GM21515 (cell line): ENCODE data around the gene TNFAIP2.

ENCODE experiments used
- ATAC-seq: cut with Tn5 transposase; IDR thresholded peaks from one replicate; pipeline ENCODE4 v1.9.1; 2021; ENCODE audit not compliant: unreplicated experiment

The TNFAIP2 gene

DNA sequence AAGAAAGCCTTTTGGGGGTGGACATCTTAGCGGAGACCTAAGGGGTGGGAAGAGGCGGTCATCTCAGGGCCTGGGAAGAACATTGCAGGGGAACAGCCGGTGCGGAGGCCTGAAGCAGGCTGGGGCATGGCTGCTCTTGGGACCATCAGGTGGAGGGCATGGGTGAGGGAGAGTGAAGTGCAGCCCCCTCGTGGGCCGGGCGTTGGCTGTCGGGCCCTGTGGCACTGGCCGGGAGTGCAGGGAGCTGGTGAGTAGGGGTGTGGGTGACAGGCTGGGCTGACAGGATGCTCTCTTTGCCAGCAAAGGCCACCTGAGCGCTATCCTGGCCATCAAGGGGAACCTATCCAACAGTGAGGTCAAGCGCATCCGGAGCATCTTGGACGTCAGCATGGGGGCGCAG is 11.7 kb downstream of the TNFAIP2 start:
- no peak for ATAC-seq

DNA sequence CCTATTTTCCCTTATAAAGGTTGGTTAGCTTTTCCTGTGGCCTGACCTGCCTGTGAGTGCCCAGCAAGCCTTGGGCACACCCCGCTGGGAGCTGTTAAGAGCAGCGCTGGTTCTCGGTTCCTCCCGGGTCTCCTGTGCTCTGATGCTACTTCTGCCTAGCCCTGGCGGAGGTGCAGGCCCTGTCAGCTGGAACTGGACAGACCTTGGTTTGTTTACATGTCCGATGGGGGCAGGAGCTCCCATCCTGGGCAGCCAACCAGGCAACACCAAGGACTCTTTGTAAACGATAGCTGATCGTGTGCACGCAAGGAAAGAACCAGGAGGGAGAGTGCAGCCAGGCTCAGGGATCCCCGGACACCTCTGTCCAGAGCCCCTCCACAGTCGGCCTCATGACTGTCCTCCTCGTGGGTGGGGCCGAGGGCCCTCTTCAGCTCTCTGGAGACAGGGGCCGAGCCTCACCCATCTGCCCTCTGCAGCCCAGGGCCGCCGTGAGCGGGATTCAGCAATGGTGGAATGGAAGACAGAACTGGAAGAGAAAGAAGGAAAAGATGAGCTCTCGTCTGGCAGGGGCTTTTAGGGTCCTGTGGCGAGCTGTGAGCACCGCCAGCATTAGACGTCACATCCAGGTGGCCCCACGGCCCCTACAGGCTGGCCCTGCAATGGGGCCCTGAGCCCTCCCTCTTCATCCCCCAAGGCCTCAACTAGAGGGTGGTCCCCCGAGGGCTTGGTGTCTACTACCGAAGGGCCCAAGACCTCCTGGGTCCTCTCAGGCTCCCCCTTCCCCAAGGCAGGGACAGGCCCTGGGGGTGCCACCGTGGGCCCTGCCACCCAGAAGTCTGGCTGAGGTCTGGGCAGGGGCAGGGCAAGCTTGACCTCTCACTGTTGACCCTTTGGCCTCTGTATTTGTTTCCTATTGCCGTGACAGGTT is 12.3 kb downstream of the TNFAIP2 start:
- ATAC-seq: no peak

DNA sequence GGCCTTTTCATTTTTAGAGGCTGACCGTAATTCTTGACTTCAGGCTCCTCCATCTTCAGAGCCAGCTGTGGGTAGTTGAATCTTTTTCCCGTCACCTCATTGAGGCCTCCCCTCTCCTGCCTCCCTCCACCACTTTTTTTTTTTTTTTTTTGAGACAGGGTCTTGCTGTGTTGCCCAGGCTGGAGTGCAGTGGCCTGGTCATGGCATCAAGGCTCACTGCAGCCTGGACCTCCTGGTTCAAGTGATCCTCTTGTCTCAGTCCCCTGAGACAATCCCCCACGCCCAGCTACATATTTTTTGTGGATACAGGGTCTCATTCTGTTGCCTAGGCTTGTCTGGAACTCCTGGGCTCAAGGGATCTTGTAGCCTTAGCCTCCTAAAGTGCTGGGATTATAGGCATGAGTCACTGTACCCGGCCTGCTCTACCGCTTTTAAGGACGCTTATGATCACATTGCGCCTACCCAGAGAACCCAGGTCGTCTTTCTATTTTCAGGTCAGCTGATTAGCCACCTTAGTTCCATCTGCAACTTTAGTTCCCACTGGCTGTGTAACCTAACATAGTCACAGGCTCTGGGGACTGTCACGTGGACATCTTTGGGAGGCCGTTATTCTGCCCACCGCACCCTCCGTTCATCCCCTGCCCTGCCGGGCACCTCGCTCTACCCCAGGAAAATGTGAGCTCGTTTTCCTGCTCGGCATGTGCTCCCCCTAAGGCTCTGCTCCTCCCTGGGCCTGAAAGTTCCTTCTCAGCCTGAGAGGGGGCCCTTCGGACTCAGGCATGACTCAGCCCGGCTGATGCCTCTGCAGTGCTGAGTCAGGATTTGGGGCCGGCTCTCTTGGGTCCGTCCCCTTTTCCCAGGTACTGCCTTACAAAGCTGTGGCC is 13.4 kb downstream of the TNFAIP2 start:
- no peak for ATAC-seq

DNA sequence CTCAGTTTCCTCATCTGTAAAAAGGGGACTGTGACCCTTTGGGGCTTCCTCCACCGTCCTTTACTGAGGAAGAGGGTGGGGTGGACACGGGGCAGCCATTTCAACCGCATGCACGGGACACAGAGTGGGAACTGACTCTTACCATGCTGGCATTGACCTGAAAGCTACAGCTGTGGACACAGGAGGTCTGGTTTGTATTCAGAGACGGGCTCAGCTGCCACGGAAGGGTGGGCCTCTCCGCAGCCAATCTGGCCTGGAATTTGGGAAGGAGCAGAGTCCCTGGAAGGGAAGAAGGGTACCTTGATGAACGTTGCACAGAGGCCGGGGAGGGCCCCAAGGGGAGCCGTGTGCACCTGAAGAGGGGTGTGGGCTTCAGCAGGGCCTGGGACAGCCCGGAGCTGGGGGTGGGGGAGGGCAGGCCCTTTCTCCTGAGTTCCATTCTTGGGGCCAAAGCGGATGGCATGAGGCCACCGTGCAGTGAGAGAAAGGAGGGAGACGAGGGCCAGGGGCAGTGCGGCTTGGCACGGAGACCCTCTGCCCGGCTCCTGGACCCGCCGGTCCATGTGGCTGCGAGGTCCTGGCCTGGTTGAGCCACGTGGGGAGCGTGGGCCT is 14.5 kb downstream of the TNFAIP2 start:
- ATAC-seq: no peak

DNA sequence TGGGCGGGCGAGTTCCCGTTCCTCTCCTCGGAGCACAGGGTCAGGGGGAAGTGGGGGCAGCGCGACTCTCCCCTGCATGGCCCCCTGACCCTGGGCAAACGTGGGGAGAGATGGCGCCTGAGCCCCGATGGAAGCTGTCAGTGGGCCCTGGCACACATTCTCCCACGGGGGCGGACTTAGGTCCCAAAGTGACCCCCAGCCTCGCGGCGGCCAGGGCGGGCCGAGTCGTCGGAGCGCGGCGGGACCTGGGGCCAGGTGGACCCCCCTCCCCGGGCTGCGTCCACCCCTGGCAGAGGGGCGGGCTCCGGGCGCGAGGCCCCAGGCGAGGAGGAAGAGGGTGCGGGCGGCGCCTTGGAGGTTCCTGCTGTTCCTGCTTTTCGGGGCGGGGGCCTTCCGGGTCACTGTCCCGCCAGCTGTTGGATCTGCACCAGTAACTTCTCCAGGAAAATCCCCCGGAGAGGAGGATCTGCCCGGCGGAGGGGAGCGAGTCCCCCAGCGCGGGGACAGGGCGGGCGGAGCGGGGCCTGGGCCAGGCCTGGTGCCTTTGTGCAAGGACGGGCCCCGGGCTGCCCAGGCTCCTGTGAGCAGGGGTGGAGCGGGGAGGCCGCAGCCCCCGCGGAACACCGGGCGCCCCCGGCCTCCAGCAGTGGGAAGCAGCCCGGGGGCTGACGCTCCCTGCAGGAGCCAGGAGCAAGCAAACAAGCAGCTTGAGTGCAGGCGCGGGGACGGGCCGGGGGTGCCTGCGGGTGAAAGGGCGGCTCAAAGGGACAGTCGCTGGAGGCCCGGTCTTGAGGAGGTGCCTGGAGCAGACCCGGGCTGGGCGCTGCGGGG is 15.3 kb downstream of the TNFAIP2 start:
- ATAC-seq: no peak

DNA sequence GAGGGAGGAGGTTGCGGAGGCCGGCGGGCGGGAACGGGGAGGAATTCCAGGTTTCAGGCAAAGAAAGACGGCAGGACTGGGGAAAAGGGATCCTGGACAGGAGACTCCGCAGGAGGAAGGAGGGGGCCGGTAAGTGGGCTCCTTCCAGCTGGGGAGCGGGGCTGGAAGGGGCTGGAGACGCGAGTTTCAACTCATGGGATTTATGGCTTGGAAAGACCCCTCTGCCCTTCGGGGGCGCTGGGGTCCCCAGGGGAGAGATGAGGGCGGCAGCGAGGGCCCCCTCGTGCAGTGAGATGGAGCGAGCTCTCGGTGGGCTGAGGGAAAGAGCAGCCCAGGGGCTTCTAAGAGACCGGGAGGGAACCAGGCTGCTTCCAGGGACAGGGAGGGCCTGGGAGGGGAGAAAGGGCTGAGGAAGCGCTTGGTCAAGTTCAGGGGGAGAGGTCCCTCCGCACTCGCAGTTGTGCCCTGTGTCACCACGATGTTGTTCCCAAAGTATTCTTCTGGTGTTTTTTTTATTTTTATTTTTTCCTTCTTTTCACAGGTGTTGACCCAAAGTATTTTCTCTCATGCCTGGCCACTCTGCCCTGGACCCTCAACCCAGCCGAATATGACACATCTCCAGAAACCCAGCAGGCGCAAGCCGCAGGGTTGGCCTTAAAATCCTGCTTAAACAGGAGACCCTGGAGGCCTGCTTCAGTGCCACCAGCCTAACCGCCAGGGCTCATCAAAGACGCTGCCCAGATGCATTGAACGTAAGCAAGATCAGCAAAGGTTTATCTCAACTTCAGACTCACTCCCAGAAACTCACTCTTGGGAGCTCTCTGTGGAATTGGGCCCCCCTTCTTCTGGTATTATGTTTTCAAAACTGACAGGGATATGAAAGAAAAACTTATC is 16.1 kb downstream of the TNFAIP2 start:
- no peak for ATAC-seq

DNA sequence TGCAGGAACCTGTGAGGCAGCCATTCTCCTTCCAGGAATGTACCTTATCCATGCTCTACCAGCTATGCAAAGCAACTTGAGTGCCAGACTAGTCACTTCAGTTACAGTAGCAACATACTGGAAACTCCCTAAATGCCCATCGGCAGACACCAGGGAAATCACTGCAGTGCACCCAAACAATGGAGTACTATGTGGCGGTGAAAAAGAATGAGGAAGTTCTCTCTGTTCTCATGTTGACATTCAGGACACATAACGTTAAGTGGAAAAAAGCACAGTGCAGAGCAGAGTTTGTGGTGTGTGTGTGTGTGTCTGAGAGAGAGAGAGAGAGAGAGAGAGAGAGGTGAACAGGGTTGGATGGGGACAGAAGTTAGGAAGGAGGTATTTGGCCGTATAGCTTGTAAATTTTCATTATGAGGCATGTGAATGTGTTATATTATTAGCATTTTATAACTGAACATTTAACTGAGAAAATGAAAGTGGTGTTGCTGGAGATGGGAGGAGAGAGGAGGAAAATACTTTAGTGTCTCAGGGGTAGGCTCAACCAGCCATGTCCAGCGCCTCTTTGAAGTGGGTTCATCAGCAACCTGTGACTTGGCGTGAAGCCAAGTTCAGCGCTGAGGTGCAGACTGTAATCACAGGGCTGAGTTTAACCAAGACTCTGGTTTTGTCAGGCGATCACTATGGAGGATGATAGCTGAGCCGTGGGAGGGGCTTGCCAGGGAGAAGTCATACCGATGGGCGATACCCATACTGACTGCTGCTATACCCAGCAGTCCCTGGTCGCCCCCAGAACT is 17.3 kb downstream of the TNFAIP2 start:
- ATAC-seq: no peak

DNA sequence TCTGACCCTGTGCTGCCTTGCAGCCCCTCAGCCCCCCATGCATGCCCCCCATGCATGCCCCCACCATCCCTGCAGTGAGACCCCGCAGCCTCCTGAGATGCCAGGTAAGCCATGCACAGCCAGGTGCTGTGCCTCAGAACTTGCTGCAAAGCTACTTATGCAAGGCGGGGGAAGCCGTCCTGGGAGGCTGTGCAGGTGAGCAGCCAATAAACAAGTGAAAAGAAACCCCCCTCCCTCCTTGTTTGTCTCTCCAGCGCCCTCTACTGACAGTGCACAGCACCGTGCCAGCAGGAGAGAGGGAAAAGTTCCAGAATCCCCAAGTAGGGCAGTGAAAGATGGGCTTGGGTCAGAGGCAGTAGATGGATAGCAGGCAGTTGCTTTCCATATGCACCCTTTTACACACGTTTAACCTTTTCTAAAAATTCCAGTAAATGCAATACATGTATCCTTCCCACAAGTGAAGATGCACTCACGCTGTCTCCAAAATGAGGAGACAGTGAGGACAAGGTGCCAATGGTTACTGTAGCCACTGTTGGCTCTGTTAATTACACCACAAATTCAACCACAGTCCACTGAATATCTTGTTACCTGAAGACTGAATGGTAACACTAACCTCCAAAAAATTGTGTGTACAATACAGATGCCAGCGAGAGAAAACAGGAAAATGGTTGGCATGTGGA is 18.0 kb downstream of the TNFAIP2 start:
- ATAC-seq: no peak

DNA sequence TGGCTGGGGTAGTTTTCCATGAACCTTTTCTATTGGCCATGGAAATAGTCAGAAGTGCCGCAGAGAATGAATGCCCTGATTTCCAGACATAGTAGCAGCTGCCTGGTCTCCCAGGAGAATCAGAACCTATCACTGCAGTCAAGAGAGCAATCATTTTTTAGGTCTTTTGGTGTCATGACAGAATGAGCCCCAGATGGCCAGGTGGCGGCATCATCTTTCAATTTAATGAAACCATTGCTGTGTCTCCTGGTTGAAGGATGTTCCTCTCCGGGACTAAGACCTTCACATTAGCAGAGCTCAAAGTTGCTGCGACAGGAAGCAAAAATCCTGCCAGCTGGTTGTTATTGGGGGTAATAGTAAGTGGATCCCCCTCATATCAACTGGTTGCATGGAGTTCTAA is 18.8 kb downstream of the TNFAIP2 start:
- ATAC-seq: no peak

DNA sequence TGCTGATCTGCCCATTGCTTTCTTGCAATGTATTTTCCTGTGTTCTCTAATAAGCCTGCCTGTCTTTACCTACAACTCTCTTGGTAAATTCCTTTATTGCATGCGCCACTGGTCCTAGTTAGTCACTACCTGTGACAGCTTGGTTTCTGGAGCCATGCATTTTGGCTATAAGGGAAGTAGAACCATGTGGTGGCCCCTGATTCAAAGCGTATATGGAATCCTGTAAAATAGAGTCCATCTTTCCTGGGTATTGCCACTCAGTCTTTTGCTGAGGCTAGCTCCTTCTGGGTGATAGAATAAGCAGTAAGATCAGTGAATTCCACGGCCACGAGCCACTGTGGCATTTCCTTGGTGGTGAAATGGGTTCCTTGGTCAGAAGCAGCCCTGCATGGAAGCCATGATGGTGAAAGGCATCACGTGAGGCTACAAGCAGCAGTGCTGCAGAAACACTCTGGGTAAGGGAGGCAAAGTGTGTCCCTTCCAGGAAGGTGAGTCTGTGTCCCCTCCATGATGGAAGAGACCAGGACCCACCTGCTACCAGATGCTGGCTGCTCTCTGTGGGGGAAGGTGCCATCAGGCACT is 19.6 kb downstream of the TNFAIP2 start:
- ATAC-seq: no peak

DNA sequence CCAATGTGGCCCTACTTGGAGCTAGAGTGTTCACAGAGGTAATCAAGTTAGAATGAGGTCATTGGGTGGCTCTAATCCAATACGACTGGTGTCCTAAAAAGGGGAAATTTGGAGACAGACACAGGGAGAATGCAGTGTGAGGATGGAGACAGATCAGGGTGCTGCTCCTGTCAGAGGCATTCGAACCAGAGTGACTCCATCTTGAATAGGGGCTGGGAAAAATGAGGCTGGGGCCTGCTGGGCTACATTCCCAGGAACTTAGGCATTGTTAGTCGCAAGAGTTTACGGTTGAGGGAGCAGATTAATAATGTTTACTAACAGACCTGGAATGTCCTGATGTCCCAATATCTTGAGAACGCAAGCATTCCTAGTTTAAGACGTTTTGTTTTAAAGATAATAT is 20.2 kb downstream of the TNFAIP2 start:
- no peak for ATAC-seq

DNA sequence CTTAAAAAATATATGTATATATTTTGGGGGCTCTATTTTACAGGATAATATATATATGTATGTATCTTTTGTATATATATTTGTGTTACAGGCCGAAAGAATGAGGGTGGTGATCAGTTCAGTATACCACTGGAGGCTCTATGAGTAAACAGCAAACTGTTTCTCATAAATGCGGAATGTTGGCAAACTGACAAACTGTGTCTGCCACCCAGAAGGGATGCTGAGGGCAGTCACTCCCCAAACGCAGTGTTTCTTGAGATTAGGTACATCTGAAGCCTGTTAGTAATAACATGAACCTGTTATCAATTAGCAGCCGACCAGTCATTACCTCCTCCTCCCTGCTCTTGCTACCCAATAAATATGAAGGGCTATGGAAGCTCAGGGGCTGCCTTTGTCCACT is 20.8 kb downstream of the TNFAIP2 start:
- no peak for ATAC-seq

DNA sequence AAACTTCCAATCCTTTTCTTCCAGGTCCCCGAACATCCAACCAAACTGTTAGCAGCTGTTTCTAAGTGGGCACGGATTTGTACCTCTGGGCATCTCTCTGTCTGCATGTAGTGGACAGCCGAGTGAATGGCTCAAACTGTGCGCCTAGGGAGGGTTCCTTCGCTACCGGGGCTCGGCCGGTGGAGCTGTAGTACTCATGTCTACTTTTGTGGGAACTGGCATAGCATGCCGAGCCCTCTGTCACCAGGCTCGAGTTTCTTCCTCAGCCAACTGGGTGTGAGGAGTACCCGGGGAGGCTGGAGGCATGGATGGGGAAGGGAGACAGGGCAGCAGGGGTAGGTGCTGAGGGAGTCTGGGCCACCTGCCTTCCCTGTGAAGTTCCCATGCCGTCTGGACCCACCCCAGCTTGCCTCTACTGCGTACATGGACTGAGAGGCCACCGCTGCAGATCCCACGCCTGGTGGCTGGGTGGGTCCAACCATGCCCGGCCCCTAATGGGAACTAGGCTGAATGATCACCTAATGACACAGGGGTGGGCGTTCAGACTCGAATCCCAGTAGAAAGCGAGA is 23.0 kb downstream of the TNFAIP2 start:
- ATAC-seq: no peak

DNA sequence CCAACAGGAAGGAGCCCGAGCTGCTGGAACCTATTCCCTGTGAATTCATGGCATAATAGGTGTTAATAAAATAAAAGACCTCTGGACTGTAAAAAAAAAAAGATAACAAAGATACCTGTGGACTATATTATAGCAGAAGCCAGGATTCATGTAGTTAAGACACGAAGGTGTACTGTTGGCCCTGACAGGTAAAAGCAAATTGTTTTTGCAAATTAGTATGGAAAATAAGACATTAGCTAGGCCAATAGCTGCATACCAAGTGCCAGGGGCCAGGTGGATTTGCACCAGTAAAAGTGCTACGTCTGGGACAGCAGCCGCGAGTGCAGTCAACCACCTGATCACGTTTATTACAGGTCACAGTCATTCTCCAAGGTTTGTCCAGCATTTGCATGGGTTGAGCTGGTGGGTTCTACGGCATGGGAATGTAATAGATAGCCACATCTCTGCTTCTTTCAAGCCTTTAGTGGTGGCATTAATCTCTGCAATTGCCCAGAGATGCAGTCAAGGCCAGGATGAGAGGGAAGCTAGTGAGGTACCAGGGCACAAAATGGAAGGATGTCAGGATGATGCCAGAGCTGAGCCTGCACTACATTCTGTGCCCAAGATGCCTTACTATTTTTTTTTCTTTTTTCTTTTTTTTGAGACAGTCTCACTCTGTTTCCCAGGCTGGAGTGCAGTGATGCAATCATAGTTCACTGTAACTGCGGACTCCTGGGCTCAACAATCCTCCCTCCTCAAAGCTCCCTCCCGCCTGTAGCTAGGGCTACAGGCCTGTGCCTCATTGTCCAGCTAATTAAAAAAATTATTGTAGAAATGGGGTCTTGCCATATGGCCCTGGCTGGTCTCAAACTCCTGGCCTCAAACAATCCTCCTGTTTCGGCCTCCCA is 26.3 kb downstream of the TNFAIP2 start:
- no peak for ATAC-seq

DNA sequence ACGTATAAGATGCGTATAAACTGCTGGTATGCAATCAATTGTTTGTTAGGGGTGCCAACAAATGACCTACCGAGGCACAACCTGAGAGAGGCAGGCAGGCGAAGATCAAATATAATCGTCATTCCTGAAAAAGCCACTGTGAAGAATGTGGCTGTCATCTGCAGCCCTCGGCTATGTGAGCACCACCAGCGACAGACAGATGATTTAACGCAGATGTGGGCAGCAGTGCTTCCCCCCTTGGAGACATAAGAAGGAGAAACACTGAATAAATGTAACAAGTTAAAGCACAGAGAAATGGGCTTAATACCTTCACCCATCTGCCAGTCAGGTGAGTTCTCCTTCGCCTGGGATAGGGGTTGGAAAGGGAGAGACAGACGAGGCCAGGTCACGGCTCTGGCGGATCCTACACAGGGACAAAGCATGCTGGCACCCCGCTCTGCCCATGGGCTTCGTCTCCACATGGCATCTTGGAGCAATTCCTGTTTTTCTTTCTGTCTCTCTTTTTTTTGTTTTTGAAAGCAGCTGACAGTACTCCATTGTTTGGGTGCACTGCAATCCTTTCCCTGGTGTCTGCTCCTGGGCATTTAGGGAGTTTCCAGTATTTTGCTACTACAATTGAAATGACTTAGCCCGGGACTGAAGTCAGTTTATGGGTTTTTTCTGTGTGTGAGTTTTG is 28.1 kb downstream of the TNFAIP2 start:
- no peak for ATAC-seq

DNA sequence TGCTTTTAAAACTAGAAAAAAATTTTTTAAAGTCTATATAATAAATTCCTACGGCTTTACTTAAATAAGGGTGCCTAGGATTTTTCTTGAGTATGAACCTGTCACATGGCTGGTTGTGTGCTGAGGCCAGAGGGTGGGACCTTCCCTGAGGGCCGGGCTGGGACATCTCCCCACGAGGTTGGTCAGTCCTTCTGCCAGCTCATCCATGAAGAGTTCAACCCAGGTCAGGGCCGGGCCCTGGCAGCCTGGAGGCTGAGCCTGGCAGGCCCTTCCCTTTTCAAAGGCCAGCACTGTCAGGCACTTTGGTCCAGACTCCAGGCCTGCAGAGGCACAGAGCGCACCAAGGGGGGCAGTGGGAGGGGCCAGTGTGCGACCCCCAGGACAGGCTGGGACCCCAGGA is 31.7 kb downstream of the TNFAIP2 start:
- ATAC-seq: no peak
